ENCODE data around the gene TRIM65.
"Not testable (repeated sequence)": the region's sequence is repeated elsewhere in the genome, so short reads cannot be mapped to it uniquely, and the experiment has no call there.

Gene TRIM65

GRCh38 chr17:75895370-75896155, 1.2 kb downstream of the TRIM65 start:
- DNase-seq: peak; percentile 84

DNA sequence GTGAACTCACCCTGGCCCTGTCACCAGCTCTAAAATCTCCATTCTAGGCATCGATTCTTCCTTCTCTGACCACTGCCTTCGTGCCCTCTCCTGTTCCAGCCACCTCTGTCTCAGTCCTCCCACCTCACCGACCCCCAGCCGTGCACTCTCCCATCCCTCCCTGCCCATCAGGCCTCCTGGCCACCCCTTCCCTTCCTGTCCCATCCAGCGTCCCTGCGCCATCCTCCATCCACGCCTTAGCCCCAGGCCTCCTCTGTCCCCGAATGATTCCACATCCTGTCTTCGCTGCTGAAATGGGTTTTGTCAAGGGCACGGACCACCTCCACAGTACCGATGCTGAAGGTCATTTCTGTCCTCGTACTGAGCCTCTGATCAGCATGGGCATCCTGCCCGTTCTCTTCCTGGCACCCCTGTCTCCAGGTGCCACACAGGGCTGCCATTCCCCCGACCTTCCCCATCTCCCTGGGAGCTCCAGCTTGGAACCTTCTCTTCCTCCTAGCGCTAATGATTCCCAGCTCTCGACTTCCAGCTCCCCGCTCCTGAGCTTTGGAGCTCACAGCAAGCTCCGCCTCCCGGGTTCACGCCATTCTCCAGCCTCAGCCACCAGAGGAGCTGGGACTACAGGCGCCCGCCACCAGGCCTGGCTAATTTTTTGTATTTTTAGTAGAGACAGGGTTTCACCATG, 2.6 kb downstream of the TRIM65 start:
- DNase-seq: peak; percentile 59

- no peak for DNase-seq
These were observed 3.3 kb downstream of the TRIM65 start for GRCh38 chr17:75893305-75894048.

DNA sequence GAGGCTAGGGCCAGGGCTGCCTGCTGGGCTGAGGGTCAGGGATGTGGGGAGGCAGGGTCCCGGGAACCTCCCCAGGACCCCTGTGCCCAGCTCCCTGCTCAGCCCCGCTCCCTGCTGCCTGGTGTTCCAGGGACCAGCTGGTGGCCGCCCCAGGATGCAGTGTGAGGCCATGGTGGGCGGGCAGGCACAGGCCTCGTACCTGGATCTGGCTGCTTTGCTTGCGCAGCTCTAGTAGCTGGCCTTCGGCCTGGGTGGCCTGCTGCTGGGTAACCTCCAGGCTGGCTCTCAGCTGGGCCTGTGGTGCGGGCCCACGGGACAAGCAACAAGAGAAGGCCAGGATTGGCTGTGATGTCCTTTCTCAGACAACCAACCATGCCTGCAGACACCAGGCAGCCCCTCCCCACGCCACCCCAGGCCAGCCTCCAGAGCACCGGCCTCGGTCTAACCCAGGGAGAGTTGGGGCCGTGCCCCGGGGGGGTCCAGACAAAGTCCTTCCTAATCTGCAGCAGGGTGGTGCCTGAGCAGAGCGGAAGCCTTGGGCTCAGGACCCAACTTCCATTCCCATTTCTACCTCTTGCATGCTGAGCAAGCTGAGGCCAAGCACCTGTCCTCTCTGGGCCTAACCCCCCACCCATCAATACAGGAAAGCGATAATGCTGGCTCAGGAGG, 4.1 kb downstream of the TRIM65 start:
- DNase-seq: no peak

DNA sequence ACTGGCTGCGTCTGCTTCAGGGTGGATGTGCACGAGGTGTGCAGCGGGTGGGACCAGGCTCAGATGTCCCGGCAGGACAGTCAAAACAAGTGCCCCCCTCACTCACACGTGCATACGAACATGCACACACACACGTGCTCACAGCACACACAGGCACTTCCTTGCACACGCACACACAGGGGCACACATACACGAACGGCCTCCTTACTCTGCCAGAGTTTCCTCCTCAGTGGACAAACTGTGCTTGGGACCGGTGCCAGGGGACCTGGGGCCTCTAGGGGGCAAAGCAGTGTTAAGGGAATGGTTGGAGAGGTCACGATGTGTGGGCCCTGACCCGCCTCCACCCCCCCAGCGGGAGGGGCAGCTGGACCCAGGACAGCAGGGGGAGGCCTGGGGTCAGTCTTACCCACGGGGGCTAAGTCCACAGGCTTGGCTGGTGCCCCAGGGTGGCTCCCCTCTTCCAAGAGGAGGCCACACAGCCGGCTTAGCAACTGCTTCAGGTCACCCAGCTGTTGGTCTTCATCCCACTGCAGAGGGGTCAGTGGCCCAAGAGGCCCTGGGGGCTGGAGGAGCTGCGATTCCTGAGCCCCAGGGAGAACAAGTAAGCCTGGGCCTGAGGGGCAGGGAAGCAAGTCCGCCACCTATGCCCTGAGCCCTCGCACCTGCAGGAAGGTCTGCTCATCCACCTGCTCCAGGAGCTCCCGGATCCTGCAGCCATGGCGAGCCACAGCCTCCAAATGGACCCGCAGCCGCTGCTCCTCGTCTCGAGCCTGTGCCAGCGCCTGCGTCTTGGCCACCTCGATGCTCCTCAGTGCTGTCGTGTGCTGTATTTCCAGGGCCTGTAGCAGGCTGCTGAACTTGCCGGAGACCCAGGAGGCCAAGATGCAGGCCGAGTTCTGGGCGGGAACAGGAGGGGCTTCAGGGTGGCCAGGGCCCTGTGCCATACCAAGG, 4.9 kb downstream of the TRIM65 start:
- DNase-seq: no peak

- DNase-seq: peak; percentile 50
These were observed 5.6 kb downstream of the TRIM65 start for GRCh38 chr17:75891022-75891604.

DNA sequence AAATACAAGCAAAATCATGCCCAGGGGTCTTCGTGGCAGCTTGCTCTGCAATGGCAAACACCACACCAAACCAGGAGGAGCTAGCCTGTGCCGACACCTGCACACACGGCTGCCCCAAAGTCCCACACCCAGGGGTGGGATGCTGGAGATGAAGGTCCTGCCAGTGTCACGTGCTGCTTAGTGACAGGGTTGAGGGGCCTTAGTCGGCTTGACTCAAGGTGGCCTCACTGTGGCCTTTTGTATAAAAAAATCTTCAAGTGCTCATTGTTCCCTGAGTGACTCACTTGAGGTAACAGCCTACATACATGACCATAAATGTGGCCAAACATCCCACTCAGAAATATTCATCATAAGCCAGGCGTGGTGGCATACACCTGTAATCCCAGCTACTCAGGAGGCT, 7.3 kb downstream of the TRIM65 start:
- peak; percentile 50 for DNase-seq

DNA sequence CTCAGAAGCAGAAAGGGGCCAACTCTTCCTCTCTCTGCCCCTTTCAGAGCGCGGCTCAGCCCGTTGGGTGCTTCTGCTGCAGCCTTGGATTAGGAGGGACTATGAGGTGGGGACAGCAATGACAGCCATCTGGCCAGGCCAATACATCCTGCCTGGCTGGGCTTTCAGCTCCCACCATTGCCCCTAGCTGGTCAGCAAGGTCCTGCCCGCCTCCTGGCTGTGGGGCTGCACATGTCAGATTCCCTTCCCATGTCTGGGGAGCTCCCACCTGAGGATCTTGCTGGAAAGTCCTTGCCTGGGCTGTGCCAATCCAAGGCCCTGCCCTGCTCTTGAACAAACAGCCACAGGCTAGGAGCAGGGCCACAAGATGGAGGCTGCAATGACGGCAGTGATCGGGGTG, 8.3 kb downstream of the TRIM65 start:
- no peak for DNase-seq

DNA sequence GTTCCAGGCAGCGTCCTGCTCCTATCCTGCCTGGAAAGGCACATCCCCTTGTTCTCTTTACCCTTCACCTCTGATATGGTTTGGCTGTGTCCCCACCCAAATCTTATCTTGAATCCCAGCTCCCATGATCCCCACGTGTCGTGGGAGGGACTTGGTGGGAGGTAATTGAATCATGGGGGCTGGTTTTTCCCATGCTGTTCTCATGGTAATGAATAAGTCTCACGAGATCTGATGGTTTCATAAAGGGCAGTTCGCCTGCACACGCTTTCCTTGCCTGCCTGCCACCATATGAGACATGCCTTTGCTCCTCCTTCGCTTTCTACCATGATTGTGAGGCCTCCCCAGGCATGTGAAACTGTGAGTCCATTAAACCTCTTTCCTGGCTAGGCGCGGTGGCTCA, 10.9 kb downstream of the TRIM65 start:
- DNase-seq: not testable (repeated sequence)

GRCh38 chr17:75885431-75885830, 11.3 kb downstream of the TRIM65 start:
- DNase-seq: no peak

GRCh38 chr17:75881678-75882454, 14.9 kb downstream of the TRIM65 start:
- DNase-seq: no peak

- no peak for DNase-seq
These were observed 16.5 kb downstream of the TRIM65 start for GRCh38 chr17:75880266-75880665.

DNA sequence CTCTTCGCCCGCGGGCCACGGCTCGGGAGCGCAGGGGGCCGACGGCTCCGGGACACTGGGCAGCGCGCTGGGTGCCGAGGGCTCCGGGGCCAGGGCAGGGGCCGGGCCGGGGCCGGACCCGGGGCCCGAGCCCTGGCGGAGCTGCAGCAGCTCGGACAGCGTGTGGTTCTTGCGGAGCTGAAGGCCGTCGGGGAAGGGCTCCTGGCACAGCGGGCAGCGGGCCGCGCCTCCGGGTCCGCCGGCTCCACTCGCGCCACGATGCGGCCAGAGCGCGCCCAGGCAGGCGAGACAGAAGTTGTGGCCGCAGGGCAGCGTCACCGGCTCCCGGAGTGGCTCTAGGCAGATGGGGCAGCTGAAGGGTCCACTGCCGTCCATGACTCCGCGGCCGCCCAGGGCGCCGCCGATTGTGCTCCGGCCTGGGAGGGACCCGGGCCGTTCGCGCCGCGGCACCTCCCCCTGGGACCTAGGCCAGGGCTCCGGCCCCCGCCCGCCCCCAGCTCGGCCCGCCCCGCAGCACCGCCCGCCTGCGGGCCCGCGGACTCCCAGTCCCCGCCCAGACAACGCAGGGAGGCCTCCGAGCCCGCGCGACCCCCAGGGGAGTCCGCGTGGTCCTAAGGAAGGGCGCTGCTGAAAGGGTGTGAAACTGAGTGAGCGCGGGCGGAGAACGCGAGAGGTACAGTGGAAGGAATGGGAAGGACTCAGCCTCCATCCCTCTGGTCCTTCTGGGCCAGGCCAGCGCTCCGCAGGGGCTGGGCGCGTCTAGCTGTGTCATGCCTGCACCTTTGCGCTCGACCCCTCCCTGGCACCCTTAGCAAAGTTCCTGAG, 18.4 kb downstream of the TRIM65 start, which contains the start of gene TRIM47:
Gene TRIM47, minus strand, starts transcription at position 408 of the 825 bp plus-strand sequence. Its CDS starts 33 bp downstream, at position 375.
- peak; percentile 82 for DNase-seq

GRCh38 chr17:75877752-75878173, 19.0 kb downstream of the TRIM65 start:
- DNase-seq: peak; percentile 94

GRCh38 chr17:75876938-75877751, 19.6 kb downstream of the TRIM65 start:
- DNase-seq: peak; percentile 91

DNA sequence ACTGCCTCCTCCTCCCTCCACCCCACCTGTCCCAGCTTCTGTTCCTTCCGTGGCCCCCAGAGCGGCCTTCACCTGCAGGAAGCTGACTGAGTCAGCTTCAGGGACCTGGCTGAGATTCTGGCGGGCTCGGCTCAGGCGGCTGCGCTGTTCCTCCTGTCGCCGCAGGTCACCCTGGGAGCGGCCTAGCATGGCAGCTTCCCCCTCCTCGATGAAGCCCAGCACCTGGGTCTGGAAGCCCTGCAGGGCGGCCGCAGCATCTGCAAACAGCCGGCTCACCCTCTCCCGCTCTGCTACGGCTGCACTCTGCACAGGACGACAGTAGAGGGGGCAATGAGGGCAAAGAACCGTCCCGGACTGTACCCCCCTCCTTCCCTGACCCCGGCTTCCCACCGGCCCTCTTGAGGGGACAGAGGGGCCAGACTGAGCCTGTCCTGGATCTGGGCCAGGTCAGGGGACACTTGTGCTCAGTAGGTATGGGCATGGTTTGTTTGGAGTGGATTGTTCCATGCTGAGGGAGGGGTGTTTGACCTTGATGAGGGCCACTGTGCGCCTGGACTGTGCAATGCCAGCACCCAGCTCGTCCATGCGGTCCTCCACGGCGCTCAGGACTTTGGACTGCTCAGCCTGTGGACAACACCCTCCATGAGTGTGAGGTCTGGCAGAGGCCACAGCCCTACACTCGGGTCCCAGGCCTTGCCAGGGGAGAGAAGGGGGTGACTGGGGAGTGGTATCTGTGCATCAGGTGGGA, 20.4 kb downstream of the TRIM65 start:
- DNase-seq: peak; percentile 85

DNA sequence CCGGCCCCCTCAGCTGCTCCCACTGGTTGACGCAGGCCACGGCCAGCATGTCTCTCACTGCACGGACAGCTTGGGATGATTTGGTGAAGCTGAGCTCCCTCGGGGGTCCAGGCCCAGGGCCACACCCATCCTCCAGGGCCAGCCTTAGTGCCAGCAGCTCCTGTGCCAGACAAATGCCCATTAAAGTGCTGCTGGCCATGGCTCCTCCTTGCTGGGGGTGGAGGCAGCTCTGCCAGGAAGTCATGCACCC, 20.9 kb downstream of the TRIM65 start:
- peak; percentile 66 for DNase-seq
